OCI-LY3 (cell line): ENCODE measurements around the gene CPLANE2.

ENCODE experiments used
- H2AFZ ChIP-seq: fragments of 200-600, 300-600 bp; shearing (Covaris generic); 2 replicates; pipeline ENCODE4 v1.6.0; 2014; ENCODE audit warnings: antibody characterized with exemption, low read depth, low read length
- H3K27ac ChIP-seq: fragments of 200-600, 300-600 bp; sonication (generic); 2 replicates; pipeline ENCODE4 v1.5.1; 2014; ENCODE audit warnings: mild to moderate bottlenecking, low read length, moderate library complexity, mixed read lengths
- H3K27me3 ChIP-seq: fragments of 200-600, 300-600 bp; sonication (generic); 2 replicates; pipeline ENCODE4 v1.6.1; 2014; ENCODE audit warnings: low read depth, low read length, mixed read lengths
- H3K36me3 ChIP-seq: fragments of 200-600, 300-600 bp; sonication (generic); replicated peaks from 2 replicates; pipeline ENCODE3; 2014; ENCODE audit warnings: low read depth, low read length, mixed read lengths
- H3K4me1 ChIP-seq: fragments of 300-600, 200-600 bp; sonication (generic); 2 replicates; pipeline ENCODE4 v1.6.1; 2014; ENCODE audit warnings: low read length, mixed read lengths
- H3K4me2 ChIP-seq: fragments of 200-600, 300-600 bp; sonication (generic); 2 replicates; pipeline ENCODE4 v1.6.1; 2014; ENCODE audit warnings: low read length, mixed read lengths
- H3K4me3 ChIP-seq: fragments of 300-600, 200-600 bp; sonication (generic); 2 replicates; pipeline ENCODE4 v1.5.1; 2014; ENCODE audit warnings: antibody characterized with exemption, mild to moderate bottlenecking, low read length, moderate library complexity
- H3K79me2 ChIP-seq: fragments of 300-600, 200-600 bp; shearing (Covaris generic); 2 replicates; pipeline ENCODE4 v1.6.1; 2014; ENCODE audit warnings: mild to moderate bottlenecking, low read length, mixed read lengths
- H3K9ac ChIP-seq: fragments of 300-600, 200-600 bp; shearing (Covaris generic); 2 replicates; pipeline ENCODE4 v1.6.0; 2014; ENCODE audit warnings: mild to moderate bottlenecking, low read length, moderate library complexity
- H3K9me3 ChIP-seq: fragments of 200-600, 300-600 bp; shearing (Covaris generic); 2 replicates; pipeline ENCODE4 v1.6.1; 2014; ENCODE audit warnings: low read length, mixed read lengths; ENCODE audit not compliant: insufficient read depth
- H4K20me1 ChIP-seq: fragments of 200-600, 300-600 bp; sonication (generic); 2 replicates; pipeline ENCODE4 v1.6.1; 2016; ENCODE audit warnings: low read length, mixed read lengths; ENCODE audit not compliant: insufficient read depth
- EZH2phosphoT487 ChIP-seq: fragments of 200-600 bp; shearing (Covaris generic); IDR thresholded peaks from 2 replicates; pipeline ENCODE4 v1.6.1; 2018; ENCODE audit warnings: antibody characterized with exemption, mixed run types, low read depth
- TF ChIP-seq, protein P1 (sequence below): fragments of 200-600, 300-600 bp; sonication (generic); IDR thresholded peaks from 2 replicates; pipeline ENCODE4 v1.5.1; 2014; ENCODE audit warnings: antibody characterized with exemption, low read length, low read depth

The CPLANE2 gene

DNA sequence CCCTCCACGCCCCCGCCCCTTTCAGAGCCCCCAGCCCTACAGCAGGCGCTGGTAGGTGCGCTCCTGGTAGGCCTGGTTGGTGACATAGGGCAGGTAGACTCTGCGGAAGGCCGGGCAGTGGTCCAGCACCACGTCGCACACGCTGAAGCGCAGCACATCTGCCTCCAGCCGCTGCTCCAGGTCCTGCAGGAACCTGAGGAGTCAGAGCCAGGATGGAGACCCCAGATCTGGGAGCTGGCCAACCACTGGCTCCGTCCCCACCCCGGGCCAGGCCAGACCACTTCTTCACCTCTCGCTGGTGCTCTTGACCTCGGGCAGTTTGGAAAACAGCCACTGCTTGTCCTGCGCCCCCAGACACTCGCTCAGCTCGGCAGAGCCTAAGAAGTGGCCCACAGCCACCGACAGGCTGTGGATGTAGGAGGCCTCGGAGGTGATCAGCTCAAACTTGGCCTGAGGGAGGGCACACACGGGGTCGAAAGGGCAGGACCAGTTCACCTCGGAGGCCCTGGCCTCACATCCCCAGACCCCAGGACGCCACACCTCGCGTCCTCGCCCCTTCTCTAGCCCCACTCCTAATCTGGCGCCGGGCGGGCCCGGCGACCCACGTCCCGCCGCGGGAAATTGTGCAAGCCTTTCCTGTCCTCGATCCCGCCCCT is 31.0 kb downstream of the CPLANE2 start:
- Histone ChIP-seq H3K27ac (no peak overlapping the region), H3K36me3 (no peaks in the 10 kb centered on the region), H4K20me1 (no peaks in the 10 kb centered on the region), H3K27me3 (no peaks in the 10 kb centered on the region), H3K4me1 (peaks cover 8% of the 10 kb centered on the region; the same call in 1 of the 2 replicates), H3K4me2 (peak overlapping the region; percentile 78), H3K4me3 (peak overlapping the region; percentile 80), H3K79me2 (no peaks in the 10 kb centered on the region), H2AFZ (no peak overlapping the region), H3K9me3 (no peaks in the 10 kb centered on the region), H3K9ac (peak overlapping the region; percentile 64)
- no peak for TF ChIP-seq EZH2phosphoT487
- TF ChIP-seq, protein P1, sequence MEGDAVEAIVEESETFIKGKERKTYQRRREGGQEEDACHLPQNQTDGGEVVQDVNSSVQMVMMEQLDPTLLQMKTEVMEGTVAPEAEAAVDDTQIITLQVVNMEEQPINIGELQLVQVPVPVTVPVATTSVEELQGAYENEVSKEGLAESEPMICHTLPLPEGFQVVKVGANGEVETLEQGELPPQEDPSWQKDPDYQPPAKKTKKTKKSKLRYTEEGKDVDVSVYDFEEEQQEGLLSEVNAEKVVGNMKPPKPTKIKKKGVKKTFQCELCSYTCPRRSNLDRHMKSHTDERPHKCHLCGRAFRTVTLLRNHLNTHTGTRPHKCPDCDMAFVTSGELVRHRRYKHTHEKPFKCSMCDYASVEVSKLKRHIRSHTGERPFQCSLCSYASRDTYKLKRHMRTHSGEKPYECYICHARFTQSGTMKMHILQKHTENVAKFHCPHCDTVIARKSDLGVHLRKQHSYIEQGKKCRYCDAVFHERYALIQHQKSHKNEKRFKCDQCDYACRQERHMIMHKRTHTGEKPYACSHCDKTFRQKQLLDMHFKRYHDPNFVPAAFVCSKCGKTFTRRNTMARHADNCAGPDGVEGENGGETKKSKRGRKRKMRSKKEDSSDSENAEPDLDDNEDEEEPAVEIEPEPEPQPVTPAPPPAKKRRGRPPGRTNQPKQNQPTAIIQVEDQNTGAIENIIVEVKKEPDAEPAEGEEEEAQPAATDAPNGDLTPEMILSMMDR = no peak

DNA sequence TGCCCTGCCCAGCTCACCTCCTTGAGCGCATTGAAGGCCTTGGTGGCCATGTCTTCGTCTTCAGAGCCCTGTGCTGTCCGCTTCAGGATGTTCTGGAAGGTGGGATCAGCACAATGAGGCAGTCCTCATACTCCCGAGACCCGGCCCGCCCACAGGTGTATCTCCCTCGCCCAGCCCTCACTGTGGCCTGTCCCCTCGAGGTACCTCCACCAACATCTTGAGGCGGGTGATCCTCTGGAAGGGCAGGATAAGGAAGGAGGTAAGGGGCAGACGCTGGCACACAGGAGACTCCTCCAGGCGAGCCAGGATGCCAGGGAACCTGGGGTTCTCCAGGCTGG is 31.7 kb downstream of the CPLANE2 start:
- Histone ChIP-seq H3K27me3 (no peaks in the 10 kb centered on the region), H3K79me2 (no peaks in the 10 kb centered on the region), H4K20me1 (no peaks in the 10 kb centered on the region), H3K4me1 (peaks cover 8% of the 10 kb centered on the region; the same call in 1 of the 2 replicates), H3K4me3 (no peak overlapping the region), H3K36me3 (no peaks in the 10 kb centered on the region), H3K4me2 (no peak overlapping the region), H3K9ac (no peak overlapping the region), H2AFZ (no peak overlapping the region), H3K9me3 (no peaks in the 10 kb centered on the region), H3K27ac (no peak overlapping the region)
- TF ChIP-seq EZH2phosphoT487 = no peak
- TF ChIP-seq, protein P1 = no peak

DNA sequence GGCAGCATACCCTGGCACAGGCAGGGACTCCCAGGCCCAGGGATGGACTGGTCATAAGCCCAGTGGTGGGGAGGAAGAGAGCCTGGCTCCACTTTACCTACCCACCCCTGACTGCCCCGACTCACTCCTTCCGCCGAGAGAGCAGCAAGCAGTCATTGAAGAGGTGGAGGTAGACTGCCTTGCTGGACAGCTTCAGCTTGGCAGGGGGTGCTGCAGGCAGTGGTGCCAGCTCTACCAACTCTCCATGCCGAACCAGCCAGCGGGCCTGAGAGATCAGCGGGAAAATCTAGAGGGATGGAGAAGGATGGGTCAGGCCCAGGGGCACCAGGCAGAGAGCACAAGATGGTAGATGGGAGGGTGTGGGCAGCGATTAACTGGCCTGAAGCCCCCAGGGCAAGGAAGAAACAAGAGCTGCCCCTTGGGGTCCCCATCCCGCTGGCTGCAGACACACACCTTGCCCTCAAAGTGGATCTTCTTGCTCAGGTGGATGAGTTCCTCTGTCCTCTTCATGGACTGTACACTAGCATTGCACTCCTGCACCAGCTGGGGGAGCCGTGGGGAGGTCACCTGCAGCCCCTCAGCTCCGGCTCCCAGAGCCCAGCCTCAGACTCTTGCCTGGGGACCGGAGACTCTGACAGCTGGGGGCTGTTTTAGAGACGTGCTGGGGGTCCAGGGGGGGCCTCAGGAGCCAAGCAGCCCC is 32.2 kb downstream of the CPLANE2 start:
- TF ChIP-seq EZH2phosphoT487 = no peak
- TF ChIP-seq, protein P1 = peak; percentile 38
- H3K27ac ChIP-seq = no peak overlapping the region
- no peaks in the 10 kb centered on the region for H3K27me3 ChIP-seq
- no peak overlapping the region for H3K4me2 ChIP-seq
- peaks cover 8% of the 10 kb centered on the region; the same call in 1 of the 2 replicates for H3K4me1 ChIP-seq
- H3K79me2 ChIP-seq = no peaks in the 10 kb centered on the region
- no peaks in the 10 kb centered on the region for H3K36me3 ChIP-seq
- no peaks in the 10 kb centered on the region for H4K20me1 ChIP-seq
- no peak overlapping the region for H3K9ac ChIP-seq
- H3K9me3 ChIP-seq = no peaks in the 10 kb centered on the region
- no peak overlapping the region for H3K4me3 ChIP-seq
- H2AFZ ChIP-seq = no peak overlapping the region

DNA sequence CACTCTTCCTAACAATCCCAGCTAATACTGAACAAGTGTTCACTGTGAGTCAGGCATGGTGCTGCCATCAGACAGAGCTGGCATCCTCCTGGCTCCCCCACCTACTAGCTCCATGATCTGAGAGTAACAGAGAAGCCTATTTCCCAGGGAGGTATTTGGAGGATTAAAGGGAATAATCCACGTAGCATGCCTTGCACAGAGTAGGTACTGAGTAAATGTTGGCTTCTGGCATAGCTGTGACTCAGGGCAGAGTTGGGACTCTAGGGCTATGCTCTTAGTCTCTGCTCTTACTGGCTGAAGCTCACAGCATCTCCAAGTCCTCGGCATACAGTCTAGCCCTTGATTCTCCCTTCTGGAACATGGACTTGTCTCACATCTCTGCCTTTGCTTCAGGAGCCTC is 32.8 kb downstream of the CPLANE2 start:
- H3K36me3 ChIP-seq = no peaks in the 10 kb centered on the region
- H2AFZ ChIP-seq = no peak overlapping the region
- no peaks in the 10 kb centered on the region for H3K27me3 ChIP-seq
- no peaks in the 10 kb centered on the region for H3K9me3 ChIP-seq
- peaks cover 8% of the 10 kb centered on the region; the same call in 1 of the 2 replicates for H3K4me1 ChIP-seq
- no peak overlapping the region for H3K4me3 ChIP-seq
- H3K4me2 ChIP-seq = no peak overlapping the region
- H4K20me1 ChIP-seq = no peaks in the 10 kb centered on the region
- no peaks in the 10 kb centered on the region for H3K79me2 ChIP-seq
- H3K27ac ChIP-seq = no peak overlapping the region
- no peak overlapping the region for H3K9ac ChIP-seq
- TF ChIP-seq, protein P1 = no peak
- no peak for TF ChIP-seq EZH2phosphoT487
